Measurements from ENCODE around the gene KCP.

- TF ChIP-seq CTCF (IDR thresholded peaks at IDR 0.05; ENCODE audit: low read depth, low read length) (no peak), POLR2A (IDR thresholded peaks at IDR 0.05; ENCODE audit: extremely low read depth, insufficient read length) (no peak), MYC (IDR thresholded peaks at IDR 0.05; ENCODE audit: low read depth, low read length) (no peak)
- TF ChIP-seq, protein P1, sequence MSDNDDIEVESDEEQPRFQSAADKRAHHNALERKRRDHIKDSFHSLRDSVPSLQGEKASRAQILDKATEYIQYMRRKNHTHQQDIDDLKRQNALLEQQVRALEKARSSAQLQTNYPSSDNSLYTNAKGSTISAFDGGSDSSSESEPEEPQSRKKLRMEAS (IDR thresholded peaks at IDR 0.05; ENCODE audit: low read depth, low read length), result no peak
Observed at GRCh38 chr7:128849156-128849515, 61.4 kb downstream of the KCP start.

All from NB4 (cell line).